OCI-LY1 (cell line): ENCODE measurements around the gene KLHL29.

Experiments used
- H2AFZ ChIP-seq: fragments of 200-600 bp; sonication (generic), shearing (Covaris generic); 2 replicates; pipeline ENCODE4 v1.6.0; 2014; ENCODE audit warnings: antibody characterized with exemption, mild to moderate bottlenecking, low read length
- H3F3A ChIP-seq: fragments of 200-600 bp; sonication (generic), shearing (Covaris generic); 2 replicates; pipeline ENCODE4 v1.6.0; 2014; ENCODE audit warnings: mild to moderate bottlenecking, antibody characterized with exemption, low read length, moderate library complexity; ENCODE audit not compliant: insufficient read depth
- H3K27ac ChIP-seq: fragments of 200-600 bp; sonication (generic); 2 replicates; pipeline ENCODE4 v1.5.1; 2014; ENCODE audit warnings: low read length, mixed run types, mild to moderate bottlenecking, low read depth; ENCODE audit not compliant: poor library complexity, severe bottlenecking
- H3K27me3 ChIP-seq: fragments of 200-600 bp; sonication (generic); 2 replicates; pipeline ENCODE4 v1.6.0; 2014; ENCODE audit warnings: antibody characterized with exemption, mild to moderate bottlenecking, low read length, moderate library complexity; ENCODE audit not compliant: insufficient read depth
- H3K36me3 ChIP-seq: fragments of 200-600 bp; sonication (generic); 2 replicates; pipeline ENCODE4 v1.6.1; 2014; ENCODE audit warnings: mild to moderate bottlenecking, antibody characterized with exemption, low read length, moderate library complexity, mixed read lengths; ENCODE audit not compliant: insufficient read depth
- H3K4me1 ChIP-seq: fragments of 200-600 bp; sonication (generic); 2 replicates; pipeline ENCODE4 v1.5.1; 2014; ENCODE audit warnings: mild to moderate bottlenecking, low read length, moderate library complexity; ENCODE audit not compliant: insufficient read depth, severe bottlenecking
- H3K4me2 ChIP-seq: fragments of 200-600 bp; sonication (generic), shearing (Covaris generic); 2 replicates; pipeline ENCODE4 v1.6.1; 2014; ENCODE audit warnings: low read length
- H3K4me3 ChIP-seq: fragments of 200-600 bp; sonication (generic); 2 replicates; pipeline ENCODE4 v1.5.1; 2014; ENCODE audit warnings: low read length, low read depth, mild to moderate bottlenecking, mixed read lengths; ENCODE audit not compliant: poor library complexity, severe bottlenecking
- H3K79me2 ChIP-seq: fragments of 200-600 bp; shearing (Covaris generic); 2 replicates; pipeline ENCODE4 v1.6.1; 2016; ENCODE audit warnings: mixed run types, low read length, mixed read lengths; ENCODE audit not compliant: insufficient read depth
- H3K9ac ChIP-seq: fragments of 200-600 bp; sonication (generic), shearing (Covaris generic); 2 replicates; pipeline ENCODE4 v1.6.1; 2014; ENCODE audit warnings: mild to moderate bottlenecking, low read length, mixed read lengths
- H3K9me2 ChIP-seq: fragments of 200-600 bp; sonication (generic), shearing (Covaris generic); 2 replicates; pipeline ENCODE4 v1.6.1; 2014; ENCODE audit warnings: low read depth, mild to moderate bottlenecking, low read length, mixed read lengths
- H3K9me3 ChIP-seq: fragments of 200-600 bp; shearing (Covaris generic); 2 replicates; pipeline ENCODE4 v1.6.1; 2014; ENCODE audit warnings: low read length, mixed read lengths
- H4K20me1 ChIP-seq: fragments of 200-600 bp; sonication (generic), shearing (Covaris generic); 2 replicates; pipeline ENCODE4 v1.6.0; 2016; ENCODE audit warnings: mild to moderate bottlenecking, low read length; ENCODE audit not compliant: insufficient read depth
- EZH2 ChIP-seq: fragments of 200-600 bp; sonication (generic), shearing (Covaris generic); IDR thresholded peaks from 2 replicates; pipeline ENCODE4 v1.8.0; 2017; ENCODE audit warnings: borderline replicate concordance, mixed run types, mild to moderate bottlenecking, antibody characterized with exemption, low read length, moderate library complexity, mixed read lengths
- TF ChIP-seq, protein P1 (sequence below): fragments of 200-600 bp; sonication (generic), shearing (Covaris generic); IDR thresholded peaks from 2 replicates; pipeline ENCODE4 v1.5.1; 2017; ENCODE audit warnings: mild to moderate bottlenecking, antibody characterized with exemption, low read length, moderate library complexity, mixed read lengths

Gene KLHL29

GRCh38 chr2:23568211-23568610 lies 183.2 kb downstream of the KLHL29 start:
- H3F3A ChIP-seq: no peaks in the 10 kb centered on the region
- no peaks in the 10 kb centered on the region for H3K36me3 ChIP-seq
- H2AFZ ChIP-seq: no peak overlapping the region
- H3K9ac ChIP-seq: no peak overlapping the region
- H3K79me2 ChIP-seq: no peaks in the 10 kb centered on the region
- no peak overlapping the region for H3K4me2 ChIP-seq
- no peaks in the 10 kb centered on the region for H3K9me3 ChIP-seq
- peaks cover 3% of the 10 kb centered on the region for H3K27me3 ChIP-seq
- H3K4me1 ChIP-seq: no peaks in the 10 kb centered on the region
- no peak overlapping the region for H3K27ac ChIP-seq
- no peaks in the 10 kb centered on the region for H3K9me2 ChIP-seq
- TF ChIP-seq EZH2: no peak
- TF ChIP-seq, protein P1, sequence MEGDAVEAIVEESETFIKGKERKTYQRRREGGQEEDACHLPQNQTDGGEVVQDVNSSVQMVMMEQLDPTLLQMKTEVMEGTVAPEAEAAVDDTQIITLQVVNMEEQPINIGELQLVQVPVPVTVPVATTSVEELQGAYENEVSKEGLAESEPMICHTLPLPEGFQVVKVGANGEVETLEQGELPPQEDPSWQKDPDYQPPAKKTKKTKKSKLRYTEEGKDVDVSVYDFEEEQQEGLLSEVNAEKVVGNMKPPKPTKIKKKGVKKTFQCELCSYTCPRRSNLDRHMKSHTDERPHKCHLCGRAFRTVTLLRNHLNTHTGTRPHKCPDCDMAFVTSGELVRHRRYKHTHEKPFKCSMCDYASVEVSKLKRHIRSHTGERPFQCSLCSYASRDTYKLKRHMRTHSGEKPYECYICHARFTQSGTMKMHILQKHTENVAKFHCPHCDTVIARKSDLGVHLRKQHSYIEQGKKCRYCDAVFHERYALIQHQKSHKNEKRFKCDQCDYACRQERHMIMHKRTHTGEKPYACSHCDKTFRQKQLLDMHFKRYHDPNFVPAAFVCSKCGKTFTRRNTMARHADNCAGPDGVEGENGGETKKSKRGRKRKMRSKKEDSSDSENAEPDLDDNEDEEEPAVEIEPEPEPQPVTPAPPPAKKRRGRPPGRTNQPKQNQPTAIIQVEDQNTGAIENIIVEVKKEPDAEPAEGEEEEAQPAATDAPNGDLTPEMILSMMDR: no peak
- H4K20me1 ChIP-seq: no peaks in the 10 kb centered on the region
- no peak overlapping the region for H3K4me3 ChIP-seq

GRCh38 chr2:23568626-23569190 lies 183.7 kb downstream of the KLHL29 start:
- no peak overlapping the region for H3K9ac ChIP-seq
- no peak for TF ChIP-seq EZH2
- TF ChIP-seq, protein P1: no peak
- H3F3A ChIP-seq: no peaks in the 10 kb centered on the region
- no peak overlapping the region for H3K27ac ChIP-seq
- no peak overlapping the region for H2AFZ ChIP-seq
- no peak overlapping the region for H3K4me3 ChIP-seq
- H3K36me3 ChIP-seq: no peaks in the 10 kb centered on the region
- H3K4me2 ChIP-seq: no peak overlapping the region
- no peaks in the 10 kb centered on the region for H3K79me2 ChIP-seq
- H3K4me1 ChIP-seq: no peaks in the 10 kb centered on the region
- peaks cover 3% of the 10 kb centered on the region for H3K27me3 ChIP-seq
- no peaks in the 10 kb centered on the region for H3K9me2 ChIP-seq
- H4K20me1 ChIP-seq: no peaks in the 10 kb centered on the region
- H3K9me3 ChIP-seq: no peaks in the 10 kb centered on the region

DNA sequence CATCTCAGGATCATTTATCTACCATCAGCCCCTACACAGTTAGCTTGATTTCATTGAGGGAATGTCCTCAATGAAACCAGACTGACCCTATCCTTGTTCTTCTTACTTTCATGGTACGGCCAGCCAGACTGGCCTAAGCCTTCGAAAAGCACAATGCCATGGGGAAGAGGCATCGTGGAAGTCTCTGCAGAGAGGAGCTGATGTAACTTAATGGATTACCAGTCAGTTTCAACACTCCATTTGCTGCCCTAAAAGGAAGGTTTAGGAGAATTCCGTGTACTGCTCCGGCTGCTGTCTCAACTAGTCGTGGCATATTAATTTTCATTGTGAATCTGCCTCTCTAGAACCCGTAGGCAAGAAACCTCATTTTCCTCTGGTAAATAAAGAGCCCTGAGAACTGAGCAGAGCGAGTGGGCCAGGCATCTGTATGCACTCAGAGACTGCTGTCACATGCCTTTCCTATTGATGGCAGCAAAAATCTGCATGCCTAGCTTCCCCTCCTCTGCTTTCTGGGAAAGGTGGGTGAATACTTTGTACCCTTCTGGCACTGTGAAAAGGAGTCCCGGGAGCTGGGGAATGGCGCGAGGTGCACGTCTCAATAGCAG lies 184.9 kb downstream of the KLHL29 start:
- Histone ChIP-seq H3K27ac (no peak overlapping the region), H3K36me3 (no peaks in the 10 kb centered on the region), H3K4me1 (no peaks in the 10 kb centered on the region), H3F3A (no peaks in the 10 kb centered on the region), H2AFZ (no peak overlapping the region), H3K9ac (no peak overlapping the region), H3K9me2 (no peaks in the 10 kb centered on the region), H3K9me3 (no peaks in the 10 kb centered on the region), H3K4me3 (no peak overlapping the region), H3K27me3 (peaks cover 3% of the 10 kb centered on the region), H4K20me1 (no peaks in the 10 kb centered on the region), H3K79me2 (no peaks in the 10 kb centered on the region), H3K4me2 (no peak overlapping the region)
- TF ChIP-seq EZH2: no peak
- TF ChIP-seq, protein P1: no peak
